Daoy (cell line): ENCODE results near the gene SH3RF3. TPM values are rescaled to one million over a fixed set of nuclear protein-coding genes. Genes with fewer than 3 reads are reported as not detected.

Source experiments
- DNase-seq: peaks from one replicate; pipeline ENCODE4 v3.0.0-alpha.2; 2015; ENCODE audit warnings: low read depth
- total RNA-seq: library from RNA; depleted of rRNA; stranded (reverse); fragments of >200 nt; shearing (Covaris generic); gene quantifications from 2 replicates; pipeline ENCODE4 v1.2.3, GENCODE V29; 2014

The SH3RF3 gene
- total RNA-seq, 1 experiment from 2014 or later = 3.0 TPM

- DNase-seq = no peak
These were observed 264.0 kb downstream of the SH3RF3 start for GRCh38 chr2:109392816-109393661.

GRCh38 chr2:109393662-109393972 lies 264.6 kb downstream of the SH3RF3 start:
- DNase-seq = no peak

DNA sequence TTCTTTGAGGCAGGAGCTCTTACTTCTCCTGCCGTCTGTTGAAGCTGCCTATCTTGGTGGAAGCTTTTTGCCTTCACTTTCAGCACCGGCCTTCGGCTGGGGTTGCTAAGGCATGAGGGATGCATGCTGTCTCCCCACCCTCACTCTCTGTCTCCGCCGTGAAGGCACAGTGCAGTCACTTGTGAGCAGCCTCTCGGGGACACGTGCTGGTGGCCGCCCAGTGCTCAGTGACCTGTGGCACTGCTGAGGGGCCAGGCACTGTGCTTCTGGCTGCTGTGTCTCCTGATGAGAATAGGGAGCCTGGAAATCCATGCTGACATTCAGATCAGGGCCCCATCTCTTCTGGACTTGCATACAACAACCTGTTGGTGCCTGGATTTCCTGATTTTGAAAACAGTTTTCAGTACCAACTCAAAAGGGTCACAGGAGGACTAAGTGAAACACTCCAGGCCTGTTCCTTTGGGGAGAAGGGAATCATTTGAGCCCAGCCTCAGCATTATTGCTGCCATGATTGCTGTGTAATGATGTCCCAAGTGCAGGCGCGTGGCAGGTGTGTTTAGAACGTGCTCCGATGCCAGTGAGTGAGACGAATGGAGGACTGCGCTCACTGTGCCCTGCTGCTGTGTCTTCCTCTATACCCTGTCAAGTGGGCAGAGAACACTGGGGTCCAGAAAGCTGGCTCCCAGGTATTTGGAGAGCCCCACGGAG lies 266.6 kb downstream of the SH3RF3 start:
- no peak for DNase-seq

DNA sequence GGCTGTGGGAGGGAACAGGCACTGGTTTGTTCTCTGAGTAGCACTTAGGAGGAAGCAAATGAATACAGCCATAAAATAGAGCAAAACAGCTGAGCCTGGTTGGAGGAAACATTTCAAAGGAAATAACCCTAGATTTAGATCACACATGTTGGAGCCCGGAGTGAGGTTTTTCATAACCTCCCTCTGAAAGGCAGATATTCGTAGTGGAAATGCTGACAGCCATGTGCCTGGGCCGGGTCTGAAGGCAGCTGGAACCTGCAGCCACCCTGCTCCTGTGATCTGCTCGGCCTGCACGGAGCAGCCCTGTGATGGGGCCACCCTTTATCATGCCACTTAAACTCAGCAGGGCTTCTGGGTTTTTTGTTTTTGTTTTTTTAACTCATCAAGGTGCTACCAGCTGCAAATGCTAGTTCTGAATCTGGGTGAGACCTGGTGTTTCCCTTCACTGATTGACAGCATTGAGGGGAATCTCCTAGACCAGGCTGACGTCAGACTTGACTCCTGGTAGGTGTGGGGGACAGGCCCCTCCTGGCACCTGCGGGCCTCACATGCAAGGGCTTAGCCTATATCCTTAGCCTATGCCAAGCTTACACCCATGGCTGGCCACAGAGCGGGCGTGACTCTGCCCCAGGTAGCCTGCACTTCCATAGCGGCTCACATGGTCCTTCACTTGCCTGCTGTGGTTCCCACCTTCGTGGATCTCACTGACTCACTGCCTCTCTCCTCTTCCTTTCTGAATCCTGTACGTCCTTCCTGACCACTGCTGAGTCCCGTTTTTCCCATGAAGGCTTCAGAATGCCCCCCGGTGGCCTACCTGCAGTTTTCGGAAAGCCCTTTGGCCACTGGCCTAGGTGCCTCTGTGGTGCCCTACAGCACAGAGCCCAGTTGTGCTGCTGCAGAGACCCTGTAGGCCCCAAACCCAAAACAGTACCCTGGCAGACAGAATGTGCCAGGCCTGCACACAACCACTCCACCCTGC lies 267.5 kb downstream of the SH3RF3 start:
- DNase-seq = peak; percentile 16

DNA sequence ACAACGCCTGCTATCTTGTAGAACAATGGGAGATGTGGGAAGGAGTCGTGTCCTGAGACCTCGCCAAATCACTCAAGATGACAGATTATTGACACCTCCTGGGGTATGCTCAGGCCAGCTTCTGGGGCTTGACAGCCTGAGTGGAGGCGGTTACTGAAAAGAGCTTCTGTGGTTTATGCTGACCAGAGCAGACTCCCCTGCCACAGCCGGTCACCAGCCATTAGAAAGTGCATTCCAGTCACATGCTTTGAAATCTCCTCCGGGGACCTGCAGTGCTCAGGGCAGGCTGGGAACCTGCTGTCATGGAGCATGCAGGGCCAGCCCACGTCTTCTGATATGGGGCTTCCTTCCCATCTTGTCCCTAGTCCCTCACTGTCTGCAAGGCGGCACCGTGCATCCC lies 268.9 kb downstream of the SH3RF3 start:
- DNase-seq = no peak

DNA sequence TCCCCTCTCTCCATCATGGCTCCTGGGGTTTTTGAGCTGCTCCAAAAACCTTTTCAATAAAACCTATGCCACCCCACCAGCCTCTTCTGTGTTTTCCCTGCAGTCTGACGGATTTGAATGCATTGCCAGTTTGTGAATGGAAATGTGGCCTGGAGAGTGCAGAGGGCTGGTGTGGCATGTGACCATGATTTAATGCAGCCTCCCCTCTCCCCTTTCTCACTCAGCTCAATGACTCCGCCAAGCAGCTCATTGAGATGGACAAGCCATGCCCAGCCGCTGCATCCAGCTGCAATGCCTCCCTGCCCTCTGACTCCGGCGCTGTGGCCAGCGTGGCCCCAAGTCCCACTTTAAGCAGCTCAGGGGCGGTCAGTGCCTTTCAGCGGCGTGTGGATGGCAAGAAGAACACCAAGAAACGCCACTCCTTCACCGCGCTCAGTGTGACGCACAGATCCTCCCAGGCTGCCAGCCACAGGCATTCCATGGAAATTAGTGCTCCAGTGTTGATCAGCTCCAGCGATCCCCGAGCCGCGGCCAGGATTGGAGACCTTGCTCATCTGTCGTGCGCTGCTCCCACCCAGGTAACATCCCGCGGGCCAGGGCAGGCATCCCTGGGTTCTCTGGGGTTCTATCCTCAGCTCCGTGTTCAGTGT lies 269.5 kb downstream of the SH3RF3 start:
- DNase-seq = no peak

- DNase-seq = no peak
These were observed 270.1 kb downstream of the SH3RF3 start for GRCh38 chr2:109399066-109399465.

DNA sequence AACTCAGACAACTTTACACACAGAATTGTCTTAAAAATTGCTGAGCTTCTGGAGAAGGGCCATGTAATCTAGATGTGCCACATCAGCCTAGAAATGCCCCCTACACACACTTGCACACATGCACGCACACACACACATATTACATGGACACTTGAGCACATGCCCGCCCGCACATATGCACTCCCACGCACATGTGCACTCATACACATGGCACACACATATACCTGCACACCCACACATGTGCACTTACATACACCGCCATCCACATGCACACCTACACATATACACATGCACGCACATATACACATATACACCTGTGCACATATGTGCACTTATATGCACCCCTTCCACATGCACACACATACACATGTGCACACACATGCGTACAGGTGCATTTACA lies 271.1 kb downstream of the SH3RF3 start:
- DNase-seq = no peak

- no peak for DNase-seq
These were observed 272.4 kb downstream of the SH3RF3 start for GRCh38 chr2:109401370-109401769.

DNA sequence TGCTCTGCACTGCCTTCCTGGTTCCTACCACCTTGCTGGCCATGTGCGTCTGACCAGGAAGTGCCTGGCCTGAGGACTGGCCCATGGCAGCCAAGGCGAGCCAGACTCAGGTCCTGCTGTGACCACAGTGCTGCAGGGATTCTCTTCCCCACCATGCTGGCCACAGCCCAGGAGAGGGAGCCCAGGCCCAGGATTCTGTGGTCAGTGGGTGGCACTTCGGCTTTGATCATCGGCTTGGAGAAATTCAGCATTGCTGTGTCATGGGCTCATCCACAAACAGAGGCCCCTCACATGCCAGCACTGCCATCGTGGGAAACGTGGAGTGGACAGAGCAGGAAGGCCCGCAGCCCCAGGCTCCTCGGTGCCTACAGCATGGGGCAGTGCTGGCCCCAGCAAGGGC lies 273.2 kb downstream of the SH3RF3 start:
- DNase-seq = peak; percentile 40

DNA sequence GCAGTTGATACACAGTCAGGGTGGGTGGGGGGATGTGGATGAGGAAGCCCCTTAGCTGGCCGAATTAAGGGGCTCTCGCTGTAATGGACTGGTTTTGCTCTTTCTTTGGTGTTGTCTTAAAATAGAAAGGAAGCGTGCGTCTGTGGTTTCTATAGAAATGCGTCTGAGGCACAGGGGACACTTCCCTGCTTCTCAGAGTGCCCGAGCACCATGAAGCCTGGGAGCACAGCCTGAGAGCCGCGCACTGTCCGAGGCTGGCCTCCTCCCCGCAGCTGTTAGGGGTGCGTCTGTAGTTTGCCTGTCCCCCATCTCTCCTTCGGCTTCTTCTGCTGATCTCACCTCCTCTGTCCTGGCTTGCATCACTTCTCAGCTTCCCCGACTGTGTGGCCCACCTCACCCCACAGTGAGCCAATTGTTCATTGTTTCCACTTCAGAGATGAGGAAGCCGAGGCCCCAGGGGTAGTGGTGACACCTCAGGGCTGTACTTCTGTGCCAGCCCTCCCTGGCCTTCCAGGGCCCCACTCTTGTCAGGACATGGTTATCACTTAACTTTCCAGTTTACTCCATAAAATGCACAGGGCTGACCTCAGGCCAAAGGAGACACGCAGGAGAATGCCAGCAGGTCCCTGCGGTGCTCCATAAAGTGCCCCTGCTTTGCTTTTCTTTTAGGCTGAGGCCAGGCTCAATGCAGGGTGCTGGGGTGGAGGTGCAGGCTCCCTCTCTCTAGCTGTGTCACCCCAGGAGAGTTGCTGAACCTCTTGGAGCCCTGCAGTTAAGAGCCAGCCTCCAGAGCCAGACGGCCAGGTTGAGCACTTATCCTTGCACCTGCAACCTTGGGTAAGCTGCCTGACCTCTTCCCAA lies 274.2 kb downstream of the SH3RF3 start:
- no peak for DNase-seq

GRCh38 chr2:109403841-109404201 lies 274.8 kb downstream of the SH3RF3 start:
- peak; percentile 25 for DNase-seq

- DNase-seq = no peak
These were observed 275.7 kb downstream of the SH3RF3 start for GRCh38 chr2:109404681-109405080.

DNA sequence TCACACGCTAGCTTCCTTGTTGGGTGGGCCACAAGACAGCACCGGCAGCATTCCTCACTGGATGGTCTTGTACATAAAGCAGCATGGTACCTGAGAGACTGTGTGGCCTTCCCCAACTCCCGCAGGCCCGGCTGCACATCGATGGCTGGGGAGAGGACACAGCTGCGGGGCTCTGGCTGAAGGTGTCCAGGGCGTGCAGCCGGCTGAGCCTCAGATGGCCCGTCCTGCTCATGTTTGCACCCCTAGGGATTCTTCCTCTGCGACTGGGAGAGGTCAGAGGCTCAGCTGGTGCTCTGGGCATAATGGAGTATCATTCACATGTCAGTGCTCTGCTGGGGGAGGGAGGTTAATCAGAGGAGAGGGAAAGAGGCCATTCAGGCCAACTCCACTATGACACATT lies 276.9 kb downstream of the SH3RF3 start:
- DNase-seq = no peak

DNA sequence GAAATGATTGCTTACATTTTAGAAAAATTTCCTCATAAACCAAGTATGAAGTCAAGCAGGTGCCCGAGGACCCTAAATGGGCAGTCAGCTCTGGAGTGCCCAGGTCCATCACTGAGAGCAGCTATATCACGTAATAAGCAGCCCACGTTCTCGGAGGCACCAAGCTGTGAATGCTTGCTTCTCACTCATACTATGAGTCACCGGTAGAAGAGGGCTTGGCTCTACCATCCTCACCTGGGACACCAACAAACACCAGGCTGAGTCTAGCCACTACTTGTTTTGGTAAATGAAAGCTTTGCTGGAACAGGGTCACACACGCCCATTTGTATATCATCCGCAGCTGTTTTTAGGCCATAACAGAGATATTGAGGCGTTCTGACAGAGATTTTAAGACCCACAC lies 277.3 kb downstream of the SH3RF3 start:
- peak; percentile 10 for DNase-seq

DNA sequence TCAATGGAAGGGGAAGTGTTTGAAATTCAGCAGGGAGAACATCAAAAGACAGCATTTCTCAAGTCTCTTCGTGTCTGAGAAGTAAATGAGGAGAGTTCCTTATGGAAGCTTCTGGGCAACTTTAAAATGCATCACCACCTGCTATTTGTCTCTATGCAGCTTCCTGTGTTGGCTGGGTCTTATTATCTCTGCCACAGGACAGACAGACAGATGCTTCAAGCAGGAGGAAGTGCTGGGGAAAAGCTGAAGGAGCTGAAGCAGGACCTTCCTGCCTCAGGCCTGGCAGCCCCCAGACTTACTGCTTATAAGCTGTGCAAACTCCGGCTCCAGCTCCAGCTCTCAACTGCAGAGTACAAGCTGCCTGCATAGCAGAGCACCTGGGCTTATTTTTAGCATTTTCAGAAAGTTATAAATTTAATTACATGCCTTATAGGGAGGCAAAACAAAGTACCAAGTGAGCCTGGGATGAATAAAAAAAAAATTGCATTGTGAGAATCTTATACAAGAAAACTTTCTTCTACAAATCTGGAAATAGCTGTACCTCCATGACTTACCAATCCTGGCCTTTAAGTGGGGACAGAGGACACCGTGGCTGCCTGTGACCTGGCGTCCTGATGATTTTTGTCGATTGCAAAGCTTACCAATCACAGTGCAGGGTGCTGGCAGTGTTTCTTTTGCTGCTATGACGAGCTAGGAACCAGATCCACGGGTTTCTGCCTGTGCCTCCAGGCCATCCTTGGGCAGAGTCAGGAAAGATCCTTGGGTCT lies 278.5 kb downstream of the SH3RF3 start:
- no peak for DNase-seq

DNA sequence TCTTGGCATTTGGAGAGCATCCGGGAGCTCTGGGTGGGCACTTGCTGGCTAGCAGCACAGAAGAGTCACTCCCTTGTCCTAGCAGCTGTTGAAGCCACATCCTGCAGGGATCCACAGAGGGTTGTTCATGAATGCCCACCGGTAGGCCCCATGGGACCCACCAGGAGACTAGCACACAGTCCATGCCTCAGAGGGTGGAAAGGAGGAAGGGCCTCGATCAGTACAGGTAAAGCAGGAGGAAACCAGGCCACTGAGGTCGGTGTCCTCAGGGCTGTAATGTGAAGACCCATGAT lies 279.0 kb downstream of the SH3RF3 start:
- no peak for DNase-seq

DNA sequence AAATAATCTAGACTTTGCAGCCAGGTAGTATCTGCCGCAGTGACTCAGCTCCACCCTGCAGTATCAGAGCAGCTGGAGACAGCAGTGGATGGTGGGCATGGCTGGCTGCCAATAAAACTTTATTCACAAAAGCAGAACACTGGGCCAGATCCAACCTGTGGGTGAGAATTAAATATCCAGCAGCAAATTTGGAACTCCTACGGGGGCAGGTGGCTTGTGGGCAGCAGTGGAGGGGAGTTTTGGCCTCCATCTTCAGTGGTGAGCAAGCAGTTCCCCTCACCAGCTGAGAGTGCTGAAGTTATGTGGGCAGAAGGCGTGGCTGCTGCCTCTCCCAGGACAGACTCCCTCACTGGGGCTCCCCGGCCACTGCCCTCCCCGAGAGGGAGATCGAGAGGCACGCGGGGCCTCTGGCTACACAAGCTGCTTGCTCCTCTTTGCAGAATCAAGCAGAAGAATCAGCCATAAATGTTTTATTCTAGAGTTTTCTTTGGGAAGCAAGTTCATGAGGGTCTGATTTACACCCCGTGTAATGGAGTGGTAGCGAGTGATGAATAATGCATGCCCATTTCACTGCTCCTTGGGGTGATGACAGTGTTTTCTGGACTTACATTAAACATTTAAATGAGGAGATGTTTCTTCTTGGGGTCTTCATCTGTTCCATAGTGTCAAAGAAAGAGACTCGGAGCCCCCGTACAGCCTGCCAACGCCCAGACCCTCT lies 280.5 kb downstream of the SH3RF3 start:
- DNase-seq = peak; percentile 46

GRCh38 chr2:109410039-109410815 lies 281.2 kb downstream of the SH3RF3 start:
- no peak for DNase-seq
